SK-N-MC (cell line): Measurements from ENCODE around the gene SOS2.

Source experiments
- EZH2 ChIP-seq: fragments of 200-600 bp; sonication (generic); IDR thresholded peaks from one replicate; pipeline ENCODE4 v1.6.1; 2017; ENCODE audit warnings: antibody characterized with exemption
- FOXP2 ChIP-seq: optimal IDR thresholded peaks from 2 replicates; pipeline ENCODE3; 2011; ENCODE audit warnings: mild to moderate bottlenecking, moderate library complexity; ENCODE audit not compliant: insufficient read depth; ENCODE audit errors: extremely low read length, control extremely low read depth
- POLR2AphosphoS5 ChIP-seq: IDR thresholded peaks from 2 replicates; pipeline ENCODE4 v1.6.1; 2012; ENCODE audit warnings: mild to moderate bottlenecking, low read depth, low read length, borderline replicate concordance

DNA sequence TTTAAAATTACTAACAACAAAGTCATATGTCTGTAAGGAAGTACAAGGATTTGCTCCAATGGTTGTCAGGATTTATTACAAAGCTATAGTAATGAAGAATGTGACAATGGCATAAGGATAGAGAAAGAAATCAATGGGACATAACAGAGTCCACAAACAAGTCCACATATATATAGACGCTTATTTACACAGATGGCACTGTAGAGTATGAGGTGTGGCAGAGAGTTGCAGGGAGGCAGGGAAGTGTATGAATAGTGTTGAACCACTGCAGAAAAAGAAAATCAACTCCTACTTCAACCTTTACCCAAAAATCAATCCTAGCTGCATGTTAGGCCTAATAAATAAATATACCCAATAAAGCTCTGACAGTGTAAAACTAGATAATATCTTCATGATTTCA, 21.3 kb downstream of the SOS2 start:
- TF ChIP-seq EZH2 = no peak
- TF ChIP-seq POLR2AphosphoS5 = no peak
- no peak for TF ChIP-seq FOXP2
